Esophagus (tissue), 2 donors: Measurements from ENCODE around the gene KCNK4. TPM values are rescaled to one million over a fixed set of nuclear protein-coding genes. Genes with fewer than 3 reads are reported as not detected.

ENCODE experiments used
- H3K27ac ChIP-seq, 2 donors: one replicate each; pipeline ENCODE4 v1.5.1; 2013; ENCODE audit warnings: low read depth in 2 of 2, mild to moderate bottlenecking in 2 of 2, inconsistent platforms in 1 of 2, low read length in 1 of 2, moderate library complexity in 1 of 2
- H3K27me3 ChIP-seq, 2 donors: one replicate each; pipeline ENCODE4 v1.6.1; 2013; ENCODE audit warnings: low read length in 2 of 2, control low read depth in 1 of 2, mild to moderate bottlenecking in 1 of 2; ENCODE audit not compliant: insufficient read depth in 2 of 2, control insufficient read depth in 1 of 2
- H3K36me3 ChIP-seq, 2 donors: one replicate each; pipeline ENCODE4 v1.6.1; 2013; ENCODE audit warnings: low read length in 1 of 2; ENCODE audit not compliant: control insufficient read depth in 2 of 2, insufficient read depth in 2 of 2
- H3K4me1 ChIP-seq, 2 donors: one replicate each; pipeline ENCODE4 v1.6.1; 2013; ENCODE audit warnings: low read length in 1 of 2; ENCODE audit not compliant: control insufficient read depth in 2 of 2, insufficient read depth in 2 of 2
- H3K4me3 ChIP-seq, 2 donors: one replicate each; pipeline ENCODE4 v1.5.1; 2013; ENCODE audit warnings: low read length in 2 of 2, mild to moderate bottlenecking in 2 of 2, low read depth in 1 of 2, moderate library complexity in 1 of 2
- H3K9me3 ChIP-seq, 2 donors: one replicate each; pipeline ENCODE4 v1.6.1; 2013; ENCODE audit warnings: mild to moderate bottlenecking in 2 of 2, low read depth in 1 of 2, low read length in 1 of 2, moderate library complexity in 1 of 2; ENCODE audit not compliant: control insufficient read depth in 2 of 2, insufficient read depth in 1 of 2
- WGBS, 2 donors: extraction: QIAGEN DNeasy Blood & Tissue Kit; methylation state at CpG; one replicate each; pipeline ENCODE4 v1.1.7; 2013; 5-methylcytosine and 5-hydroxymethylcytosine counted together
- polyA plus RNA-seq, 2 donors: library from polyadenylated mRNA; stranded (reverse); fragments of 200-250 nt; gene quantifications; one replicate each; pipeline ENCODE4 v1.2.3, GENCODE V29; 2013
- donor health status: healthy with polysubstance abuse.
- donor health status: Bipolar disorder and iron deficiency.

The KCNK4 gene
- polyA plus RNA-seq, 2 donors, result not detected

DNA sequence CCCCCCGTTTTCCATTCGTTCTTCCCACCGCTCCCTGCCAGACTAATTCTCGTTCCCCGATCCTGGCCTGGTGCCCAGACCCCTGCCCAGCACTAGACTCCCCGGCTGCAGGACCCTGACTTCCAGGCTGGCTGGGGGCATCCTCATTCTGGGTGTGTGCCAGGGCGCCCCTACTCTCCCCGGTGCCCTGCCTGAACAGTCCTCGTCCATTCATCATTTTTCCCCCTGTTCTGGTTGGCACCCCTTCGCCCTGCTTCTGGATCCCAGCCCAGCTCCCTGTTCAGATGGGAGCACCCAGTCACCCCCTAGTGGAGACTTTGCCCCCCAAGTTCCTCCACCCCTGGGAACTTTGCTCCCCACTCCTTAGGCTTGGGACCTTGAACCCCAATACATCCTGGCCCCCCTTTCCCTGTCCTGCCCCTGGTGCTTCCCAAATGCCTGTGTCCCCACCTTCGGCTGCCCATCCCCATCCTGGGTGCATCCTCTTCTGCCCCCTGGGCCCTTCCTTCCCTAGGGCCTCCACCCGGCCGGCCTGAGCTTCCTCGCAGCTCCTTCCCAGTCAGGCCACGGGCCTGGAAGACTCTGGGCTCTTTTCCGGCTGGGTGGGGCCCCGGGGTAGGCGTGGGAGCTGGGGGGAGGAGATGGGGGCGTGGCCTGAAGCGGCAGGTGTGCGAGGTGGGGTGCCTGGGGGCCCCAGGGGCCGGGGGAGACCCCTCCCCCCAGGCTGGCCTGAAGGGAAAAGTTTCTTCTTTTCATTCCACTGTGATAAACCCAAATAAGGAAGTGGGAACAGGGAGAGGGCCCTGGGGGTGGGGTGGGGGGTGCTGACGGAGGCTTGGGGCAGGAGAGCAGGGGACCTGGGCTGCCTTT lies 38.9 kb upstream of the KCNK4 start:
- Histone ChIP-seq H3K4me1 (peaks cover 6 to 14% of the 10 kb centered on the region in 2 donors), H3K27me3 (no peaks in the 10 kb centered on the region), H3K27ac (peak overlapping the region; percentile 64 to 84), H3K36me3 (peaks cover 4 to 24% of the 10 kb centered on the region in 2 donors), H3K9me3 (no peaks in the 10 kb centered on the region), H3K4me3 (peak overlapping the region; percentile 75 to 85)
- WGBS, 2 donors, result 5% methylated on average over 23 of the region's 23 CpGs

DNA sequence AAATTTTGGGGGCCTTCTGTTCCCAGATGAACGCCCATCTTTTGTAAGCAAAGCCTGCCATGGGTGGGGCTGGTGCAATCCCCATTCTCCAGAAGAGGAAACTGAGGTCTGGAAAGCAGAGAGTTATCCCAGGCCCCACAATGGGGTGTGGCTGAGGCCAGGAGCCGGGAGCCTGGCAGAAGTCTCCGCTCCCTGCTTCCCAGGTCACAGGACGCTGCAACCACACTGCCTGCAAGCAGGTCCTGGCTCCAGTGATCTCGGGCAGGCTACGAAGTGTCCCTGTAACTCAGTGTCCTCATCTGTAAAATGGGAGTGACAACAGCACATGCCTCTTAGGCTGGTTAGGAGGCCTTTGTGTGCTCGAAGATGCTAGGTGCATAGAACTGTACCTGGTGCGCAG lies 38.1 kb upstream of the KCNK4 start:
- H3K36me3 ChIP-seq, result peaks cover 4 to 25% of the 10 kb centered on the region in 2 donors
- no peaks in the 10 kb centered on the region for H3K9me3 ChIP-seq
- H3K4me1 ChIP-seq, result peaks cover 6 to 14% of the 10 kb centered on the region in 2 donors

DNA sequence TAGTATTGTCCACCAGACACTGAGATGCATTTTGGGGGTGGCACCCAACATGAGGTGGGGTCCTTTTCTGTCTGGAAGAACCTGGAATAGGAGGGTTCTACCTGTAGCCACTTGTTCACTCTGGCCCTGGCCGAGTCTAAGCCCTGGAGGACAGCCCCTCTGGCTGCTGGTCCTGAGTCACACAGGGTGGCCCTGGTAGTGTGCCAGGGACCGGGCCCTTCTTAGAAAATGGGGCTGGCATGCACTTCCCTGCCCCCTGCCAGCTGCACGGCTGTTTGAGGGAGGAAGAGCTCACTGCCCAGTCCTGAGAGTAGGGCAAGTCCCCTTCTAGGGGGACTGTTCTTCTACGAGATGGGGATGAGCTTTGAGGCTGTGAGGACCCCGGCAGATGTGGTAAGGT lies 37.6 kb upstream of the KCNK4 start:
- WGBS, 2 donors, result 43 to 48% methylated on average over 5 of the region's 5 CpGs
- Histone ChIP-seq H3K4me3 (no peak overlapping the region), H3K4me1 (peaks cover 6 to 14% of the 10 kb centered on the region in 2 donors), H3K27ac (no peak overlapping the region), H3K9me3 (no peaks in the 10 kb centered on the region), H3K27me3 (no peaks in the 10 kb centered on the region), H3K36me3 (peaks cover 4 to 29% of the 10 kb centered on the region in 2 donors)

More for the DNA sequence above, 38.1 kb upstream of the KCNK4 start:
- H3K4me3 ChIP-seq, result peak overlapping the region in 1 of 2 donors; percentile 85
- H3K27me3 ChIP-seq, result no peaks in the 10 kb centered on the region
- 69 to 70% methylated on average over 8 of the region's 8 CpGs for WGBS, 2 donors
- peak overlapping the region in 1 of 2 donors; percentile 45 for H3K27ac ChIP-seq

DNA sequence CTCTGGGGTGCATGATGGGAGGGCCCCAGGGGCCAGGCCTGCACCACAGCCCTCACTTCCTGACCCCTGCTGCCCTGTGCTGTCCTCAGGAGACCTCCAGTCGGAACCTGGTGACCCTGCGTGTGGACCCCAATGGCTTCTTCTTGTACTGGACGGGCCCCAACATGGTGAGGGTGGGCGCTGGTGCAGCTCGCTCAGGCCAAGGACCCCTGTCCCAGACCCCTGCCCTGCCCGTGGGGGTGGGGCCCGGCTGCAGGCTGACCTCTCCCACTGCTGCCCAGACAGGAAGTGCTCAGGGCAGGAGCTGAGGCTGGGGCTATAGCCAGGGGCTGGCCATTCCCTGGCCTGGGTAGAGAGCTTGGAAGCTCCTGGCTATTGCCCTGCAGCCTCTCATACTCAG lies 36.8 kb upstream of the KCNK4 start:
- H3K36me3 ChIP-seq, result peaks cover 8 to 36% of the 10 kb centered on the region in 2 donors
- H3K4me3 ChIP-seq, result no peak overlapping the region
- H3K27ac ChIP-seq, result no peak overlapping the region
- WGBS, 2 donors, result 89 to 94% methylated on average over 7 of the region's 7 CpGs
- H3K4me1 ChIP-seq, result peaks cover 6 to 14% of the 10 kb centered on the region in 2 donors
- no peaks in the 10 kb centered on the region for H3K9me3 ChIP-seq
- H3K27me3 ChIP-seq, result no peaks in the 10 kb centered on the region

DNA sequence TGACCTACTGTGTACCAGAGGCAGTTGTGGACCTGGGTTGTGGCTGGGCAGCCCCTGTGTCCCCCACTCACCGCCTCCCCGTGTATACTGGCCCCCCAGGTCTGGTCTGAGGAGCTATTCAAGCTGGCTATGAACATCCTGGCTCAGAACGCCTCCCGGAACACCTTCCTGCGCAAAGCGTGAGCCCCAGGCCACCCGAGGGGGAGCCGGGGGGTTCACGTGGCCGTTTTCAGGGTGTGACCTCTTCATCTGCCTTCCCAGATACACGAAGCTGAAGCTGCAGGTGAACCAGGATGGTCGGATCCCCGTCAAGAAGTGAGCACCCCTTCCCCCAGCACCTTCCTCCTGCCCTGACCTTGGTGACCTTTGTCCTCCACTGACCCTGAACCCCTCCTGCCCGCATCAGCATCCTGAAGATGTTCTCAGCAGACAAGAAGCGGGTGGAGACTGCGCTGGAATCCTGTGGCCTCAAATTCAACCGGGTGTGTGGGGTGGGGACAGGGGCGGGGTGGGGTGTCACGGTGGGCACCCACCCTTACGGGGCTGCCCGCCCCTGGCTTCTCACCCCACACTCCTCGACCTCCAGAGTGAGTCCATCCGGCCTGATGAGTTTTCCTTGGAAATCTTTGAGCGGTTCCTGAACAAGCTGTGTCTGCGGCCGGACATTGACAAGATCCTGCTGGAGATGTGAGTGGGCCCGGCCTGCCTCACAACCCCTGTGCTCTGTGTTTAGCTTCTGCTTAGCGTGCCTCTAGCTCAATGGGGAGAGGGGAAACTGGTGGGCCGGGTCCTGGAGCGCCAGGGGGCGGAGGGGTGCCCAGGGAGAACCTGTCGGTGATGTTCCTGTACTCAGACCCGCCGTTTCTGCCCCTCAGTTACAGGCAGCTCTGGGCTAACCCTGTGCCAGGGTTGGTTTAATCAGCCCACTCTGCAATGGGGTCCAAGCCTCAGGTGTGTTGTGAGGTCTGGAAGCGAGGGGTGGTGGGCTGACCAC lies 35.7 kb upstream of the KCNK4 start:
- no peak overlapping the region for H3K27ac ChIP-seq
- no peak overlapping the region for H3K4me3 ChIP-seq
- H3K27me3 ChIP-seq, result no peaks in the 10 kb centered on the region
- no peaks in the 10 kb centered on the region for H3K9me3 ChIP-seq
- H3K4me1 ChIP-seq, result peaks cover 5 to 14% of the 10 kb centered on the region in 2 donors
- WGBS, 2 donors, result 89% methylated on average over 35 of the region's 35 CpGs
- H3K36me3 ChIP-seq, result peaks cover 11 to 47% of the 10 kb centered on the region in 2 donors

DNA sequence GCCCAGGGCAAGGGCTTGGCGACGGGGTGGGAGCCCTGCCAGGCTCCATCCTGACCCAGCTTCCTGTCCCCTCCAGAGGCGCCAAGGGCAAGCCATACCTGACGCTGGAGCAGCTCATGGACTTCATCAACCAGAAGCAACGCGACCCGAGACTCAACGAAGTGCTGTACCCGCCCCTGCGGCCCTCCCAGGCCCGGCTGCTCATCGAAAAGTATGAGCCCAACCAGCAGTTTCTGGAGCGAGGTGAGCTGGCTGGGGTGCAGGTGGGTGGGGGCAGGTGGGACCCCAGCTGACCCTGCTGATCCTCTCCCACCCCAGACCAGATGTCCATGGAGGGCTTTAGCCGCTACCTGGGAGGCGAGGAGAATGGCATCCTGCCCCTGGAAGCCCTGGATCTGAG lies 34.8 kb upstream of the KCNK4 start:
- H3K9me3 ChIP-seq, result no peaks in the 10 kb centered on the region
- WGBS, 2 donors, result 80 to 81% methylated on average over 15 of the region's 15 CpGs
- H3K4me3 ChIP-seq, result no peak overlapping the region
- H3K4me1 ChIP-seq, result peaks cover 0 to 8% of the 10 kb centered on the region in 2 donors
- H3K36me3 ChIP-seq, result peaks cover 14 to 50% of the 10 kb centered on the region in 2 donors
- H3K27ac ChIP-seq, result no peak overlapping the region
- H3K27me3 ChIP-seq, result no peaks in the 10 kb centered on the region

DNA sequence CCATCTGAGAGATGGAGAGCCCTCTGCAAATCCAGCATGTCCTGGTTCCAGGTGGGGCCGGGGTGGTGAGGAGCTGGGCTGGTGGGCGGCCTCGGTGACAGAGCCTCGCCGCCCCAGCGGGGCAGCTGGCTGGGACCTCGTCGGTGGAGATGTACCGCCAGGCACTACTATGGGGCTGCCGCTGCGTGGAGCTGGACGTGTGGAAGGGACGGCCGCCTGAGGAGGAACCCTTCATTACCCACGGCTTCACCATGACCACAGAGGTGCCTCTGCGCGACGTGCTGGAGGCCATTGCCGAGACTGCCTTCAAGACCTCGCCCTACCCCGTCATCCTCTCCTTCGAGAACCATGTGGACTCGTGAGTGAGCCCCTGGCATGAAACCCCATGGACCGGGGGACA lies 32.7 kb upstream of the KCNK4 start:
- Histone ChIP-seq H3K4me3 (no peak overlapping the region), H3K9me3 (no peaks in the 10 kb centered on the region), H3K36me3 (peaks cover 14 to 70% of the 10 kb centered on the region in 2 donors), H3K27me3 (no peaks in the 10 kb centered on the region), H3K27ac (no peak overlapping the region), H3K4me1 (no peaks in the 10 kb centered on the region)
- 89 to 91% methylated on average over 18 to 24 of the region's 24 CpGs for WGBS, 2 donors

DNA sequence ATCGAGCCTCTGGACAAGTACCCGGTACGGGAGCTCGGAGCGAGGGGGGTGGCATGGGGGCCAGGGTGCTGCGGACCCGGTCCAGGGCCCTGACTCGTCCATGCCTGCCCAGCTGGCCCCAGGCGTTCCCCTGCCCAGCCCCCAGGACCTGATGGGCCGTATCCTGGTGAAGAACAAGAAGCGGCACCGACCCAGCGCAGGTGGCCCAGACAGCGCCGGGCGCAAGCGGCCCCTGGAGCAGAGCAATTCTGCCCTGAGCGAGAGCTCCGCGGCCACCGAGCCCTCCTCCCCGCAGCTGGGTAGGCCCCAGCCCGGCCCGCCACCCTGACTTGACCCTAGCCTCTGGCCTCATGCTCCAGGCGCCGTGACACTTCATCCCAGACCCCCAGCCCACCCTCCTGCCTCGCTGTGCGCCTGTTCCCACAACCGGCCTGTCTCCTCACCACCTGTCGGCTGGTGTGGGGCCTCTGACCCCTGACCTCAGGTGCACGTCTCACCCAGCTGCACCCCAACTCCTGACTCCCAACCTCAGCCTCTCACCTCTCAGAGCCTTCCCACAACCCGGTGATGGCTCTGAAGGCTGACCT lies 32.1 kb upstream of the KCNK4 start:
- no peaks in the 10 kb centered on the region for H3K9me3 ChIP-seq
- no peak overlapping the region for H3K4me3 ChIP-seq
- no peak overlapping the region for H3K27ac ChIP-seq
- peaks cover 14 to 77% of the 10 kb centered on the region in 2 donors for H3K36me3 ChIP-seq
- no peaks in the 10 kb centered on the region for H3K27me3 ChIP-seq
- 91 to 93% methylated on average over 27 to 32 of the region's 32 CpGs for WGBS, 2 donors
- no peaks in the 10 kb centered on the region for H3K4me1 ChIP-seq

DNA sequence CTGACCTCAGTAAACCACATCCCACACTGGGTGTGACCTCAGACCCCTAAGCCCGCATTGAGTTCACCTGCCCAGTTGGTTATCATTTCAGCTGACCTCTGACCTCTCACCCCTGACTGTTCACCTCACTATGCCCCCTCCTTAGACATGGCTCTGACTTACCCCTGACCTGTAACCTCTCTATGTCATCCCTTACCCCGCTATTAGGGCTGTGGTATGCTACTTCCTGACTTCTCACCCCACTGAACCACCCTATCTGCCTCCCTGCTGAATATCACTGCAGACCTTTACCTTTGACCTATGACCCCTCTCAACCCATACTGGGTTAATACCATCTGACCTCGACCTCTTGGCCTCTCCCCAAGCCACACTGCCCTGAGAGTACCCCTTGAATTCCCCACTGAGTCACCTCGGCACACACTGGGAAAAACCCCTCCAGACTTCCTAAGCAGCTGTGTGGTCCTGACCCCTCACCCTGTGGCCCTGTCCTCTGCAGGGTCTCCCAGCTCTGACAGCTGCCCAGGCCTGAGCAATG lies 31.5 kb upstream of the KCNK4 start:
- Histone ChIP-seq H3K9me3 (no peaks in the 10 kb centered on the region), H3K27ac (no peak overlapping the region), H3K4me1 (no peaks in the 10 kb centered on the region), H3K4me3 (no peak overlapping the region), H3K36me3 (peaks cover 18 to 75% of the 10 kb centered on the region in 2 donors), H3K27me3 (no peaks in the 10 kb centered on the region)
- WGBS, 2 donors, result 79 to 81% methylated on average over 4 of the region's 4 CpGs
